GM23338 (cell line): ENCODE results near the gene SLC49A4.

Source experiments
- CTCF ChIP-seq, 2 experiments: fragments of 200-600 bp in 1 of 2; sonication (generic) in 1 of 2; conservative IDR thresholded peaks; 2 replicates each; pipeline versions ENCODE4 v1.5.1 to v1.6.1; 2016 to 2017; ENCODE audit warnings: antibody characterized with exemption in 2 of 2, low read depth in 2 of 2, mild to moderate bottlenecking in 2 of 2, moderate library complexity in 1 of 2
- EZH2 ChIP-seq: fragments of 200-600 bp; sonication (generic); IDR thresholded peaks from one replicate; pipeline ENCODE4 v1.8.0; 2017; ENCODE audit warnings: antibody characterized with exemption, mild to moderate bottlenecking, low read depth; ENCODE audit not compliant: unreplicated experiment
- POLR2AphosphoS5 ChIP-seq: IDR thresholded peaks from 2 replicates; pipeline ENCODE4 v1.6.1; 2016; ENCODE audit warnings: antibody characterized with exemption, low read depth

- TF ChIP-seq POLR2AphosphoS5 (no peak), CTCF (conservative IDR thresholded peaks at IDR 0.05; ENCODE audit: low read depth in 2 of 2) (no peak), EZH2 (no peak)
Measured at GRCh38 chr3:122835590-122835989, 40.7 kb downstream of the SLC49A4 start.
